Measurements from ENCODE around the gene IZUMO1. TPM values are rescaled to one million over a fixed set of nuclear protein-coding genes. Genes with fewer than 3 reads are reported as not detected.

IZUMO1 gene
- polyA plus RNA-seq, 1 donor (not counting 4 experiments of a cell fraction or from before 2014, with no cell fraction given), result 0.63 TPM

DNA sequence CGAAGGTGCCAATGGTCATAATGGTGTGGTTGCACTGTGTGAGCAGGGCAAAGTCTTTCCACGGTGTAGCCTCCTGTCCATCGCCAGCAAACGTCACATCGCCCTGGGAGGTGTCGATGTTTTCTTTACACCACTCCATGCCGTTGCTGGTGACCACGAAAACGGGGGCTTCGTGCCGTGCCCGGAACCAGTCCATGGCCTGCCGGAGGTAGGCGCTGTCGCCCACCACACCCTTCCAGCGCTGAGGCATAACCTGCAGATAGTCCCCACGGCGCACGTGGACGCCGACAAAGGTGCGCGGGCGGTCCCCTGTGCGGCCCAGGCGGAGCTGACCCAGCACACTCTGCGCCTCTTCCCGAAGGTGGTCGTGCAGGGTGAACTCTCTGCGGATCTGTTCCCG is 3.6 kb upstream of the IZUMO1 start:
- Histone ChIP-seq H3K27me3 (ENCODE audit: control insufficient read depth, extremely low read depth, insufficient read depth, low read length) (no peaks in the 10 kb centered on the region), H3K4me2 (ENCODE audit: control insufficient read depth, extremely low read depth, insufficient read depth, low read depth, low read length) (no peak overlapping the region), H3K27ac (ENCODE audit: control insufficient read depth, insufficient read depth, low read length) (no peak overlapping the region), H3K4me1 (ENCODE audit: control insufficient read depth, extremely low read depth, insufficient read depth, low read length) (peaks cover 7% of the 10 kb centered on the region), H2AFZ (ENCODE audit: control insufficient read depth, low read length) (no peak overlapping the region), H3K9ac (ENCODE audit: control insufficient read depth, extremely low read depth, insufficient read depth, low read length) (no peak overlapping the region), H3K36me3 (ENCODE audit: control insufficient read depth in 2 of 2, extremely low read depth in 1 of 2, insufficient read depth in 2 of 2, low read length in 2 of 2) (peaks cover 13 to 19% of the 10 kb centered on the region in 2 experiments), H3K9me3 (ENCODE audit: control insufficient read depth, low read depth, low read length) (no peaks in the 10 kb centered on the region), H3K79me2 (ENCODE audit: control insufficient read depth, insufficient read depth, low read length) (peaks cover 21% of the 10 kb centered on the region), H3K9me1 (ENCODE audit: control insufficient read depth, extremely low read depth, insufficient read depth, low read length) (peaks cover 4% of the 10 kb centered on the region), H4K20me1 (ENCODE audit: control insufficient read depth, extremely low read depth, insufficient read depth, low read length) (no peaks in the 10 kb centered on the region), H3K4me3 (ENCODE audit: control insufficient read depth in 2 of 3, extremely low read depth in 1 of 3, insufficient read depth in 2 of 3, low read depth in 1 of 3, low read length in 3 of 3) (no peak overlapping the region)
- TF ChIP-seq CTCF (optimal IDR thresholded peaks at IDR 0.05 in 1 of 3, IDR thresholded peaks at IDR 0.05 in 1 of 3, conservative IDR thresholded peaks at IDR 0.05 in 1 of 3; ENCODE audit: extremely low read depth in 1 of 3, insufficient read depth in 2 of 3, low read length in 3 of 3) (no peak), EZH2 (IDR thresholded peaks at IDR 0.05; ENCODE audit: low read length) (no peak)
- DNase-seq (ENCODE audit: low read depth, low spot score), result no peak
- no peak for FAIRE-seq
- dilution Hi-C loops (cut with MboI; ENCODE audit: extremely low pct_ligation_motif_present, low sequenced_read_pairs), result no loop called here

DNA sequence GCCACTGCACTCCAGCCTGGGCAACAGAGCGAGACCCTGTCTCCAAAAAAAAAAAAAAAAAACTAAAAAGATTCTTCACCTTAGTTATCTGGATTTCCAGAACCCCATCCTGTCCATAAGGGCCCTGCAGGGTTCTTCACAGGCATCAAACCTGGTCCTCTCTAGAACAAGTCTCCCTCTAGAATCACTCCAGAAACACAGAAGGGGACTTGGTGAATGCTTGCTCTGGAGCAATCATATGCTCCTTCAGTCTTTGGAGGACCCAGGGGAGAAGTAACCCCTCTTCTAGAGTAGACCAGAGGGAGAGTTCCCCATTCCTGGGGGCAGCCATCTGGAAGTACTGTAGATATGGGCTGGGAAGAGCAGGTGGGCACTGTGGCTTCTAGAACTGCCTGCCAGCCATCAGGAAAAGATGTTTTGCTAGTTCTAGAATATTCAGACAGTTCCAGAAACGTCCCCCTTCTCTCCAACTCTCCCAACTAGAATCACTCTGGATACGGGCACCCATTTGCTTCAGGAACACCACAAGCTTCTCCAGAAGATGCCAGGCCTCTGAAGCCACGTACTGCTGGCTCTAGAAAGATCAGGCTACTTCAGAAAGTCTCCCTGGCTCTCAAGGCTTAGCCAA is 3.0 kb upstream of the IZUMO1 start:
- TF ChIP-seq EZH2 (IDR thresholded peaks at IDR 0.05; ENCODE audit: low read length) (no peak), CTCF (optimal IDR thresholded peaks at IDR 0.05 in 1 of 3, IDR thresholded peaks at IDR 0.05 in 1 of 3, conservative IDR thresholded peaks at IDR 0.05 in 1 of 3; ENCODE audit: extremely low read depth in 1 of 3, insufficient read depth in 2 of 3, low read length in 3 of 3) (no peak)
- Histone ChIP-seq H3K4me1 (ENCODE audit: control insufficient read depth, extremely low read depth, insufficient read depth, low read length) (peaks cover 4% of the 10 kb centered on the region), H3K9me3 (ENCODE audit: control insufficient read depth, low read depth, low read length) (no peaks in the 10 kb centered on the region), H2AFZ (ENCODE audit: control insufficient read depth, low read length) (no peak overlapping the region), H3K27ac (ENCODE audit: control insufficient read depth, insufficient read depth, low read length) (no peak overlapping the region), H4K20me1 (ENCODE audit: control insufficient read depth, extremely low read depth, insufficient read depth, low read length) (no peaks in the 10 kb centered on the region), H3K36me3 (ENCODE audit: control insufficient read depth in 2 of 2, extremely low read depth in 1 of 2, insufficient read depth in 2 of 2, low read length in 2 of 2) (peaks cover 13 to 19% of the 10 kb centered on the region in 2 experiments), H3K27me3 (ENCODE audit: control insufficient read depth, extremely low read depth, insufficient read depth, low read length) (no peaks in the 10 kb centered on the region), H3K4me3 (ENCODE audit: control insufficient read depth in 2 of 3, extremely low read depth in 1 of 3, insufficient read depth in 2 of 3, low read depth in 1 of 3, low read length in 3 of 3) (no peak overlapping the region), H3K79me2 (ENCODE audit: control insufficient read depth, insufficient read depth, low read length) (peaks cover 21% of the 10 kb centered on the region), H3K9me1 (ENCODE audit: control insufficient read depth, extremely low read depth, insufficient read depth, low read length) (peaks cover 4% of the 10 kb centered on the region), H3K9ac (ENCODE audit: control insufficient read depth, extremely low read depth, insufficient read depth, low read length) (no peak overlapping the region), H3K4me2 (ENCODE audit: control insufficient read depth, extremely low read depth, insufficient read depth, low read depth, low read length) (no peak overlapping the region)
- no peak for FAIRE-seq
- dilution Hi-C loops (cut with MboI; ENCODE audit: extremely low pct_ligation_motif_present, low sequenced_read_pairs), result no loop called here
- DNase-seq (ENCODE audit: low read depth, low spot score), result no peak
